ENCODE results near the gene ANKRD12. TPM values are rescaled to one million over a fixed set of nuclear protein-coding genes. Genes with fewer than 3 reads are reported as not detected.

ANKRD12 gene
- total RNA-seq, 3 donors from 2014 or later = 46.8 to 108 (median 63.6) TPM

- ATAC-seq (no peak), DNase-seq (no peak)
- no peak for TF ChIP-seq CTCF (IDR thresholded peaks at IDR 0.05)
- Histone ChIP-seq H3K4me1 (ENCODE audit: low read depth) (peaks cover 60% of the 10 kb centered on the region), H3K9me3 (no peaks in the 10 kb centered on the region), H3K4me3 (no peak overlapping the region), H3K36me3 (ENCODE audit: low read depth) (no peaks in the 10 kb centered on the region)
- intact Hi-C loops (cut with DNase I, micrococcal nuclease) = no loop called here
These were observed 32.2 kb upstream of the ANKRD12 start for GRCh38 chr18:9104244-9104901.

GRCh38 chr18:9105420-9105819 is 31.2 kb upstream of the ANKRD12 start:
- no peak overlapping the region for H3K4me3 ChIP-seq
- no peaks in the 10 kb centered on the region for H3K36me3 ChIP-seq (ENCODE audit: low read depth)
- peaks cover 71% of the 10 kb centered on the region for H3K4me1 ChIP-seq (ENCODE audit: low read depth)

GRCh38 chr18:9106094-9106493 is 30.5 kb upstream of the ANKRD12 start:
- ATAC-seq (no peak), DNase-seq (no peak)
- intact Hi-C loops (cut with DNase I, micrococcal nuclease) = no loop called here
- Histone ChIP-seq H3K4me1 (ENCODE audit: low read depth) (peaks cover 77% of the 10 kb centered on the region), H3K4me3 (no peak overlapping the region), H3K36me3 (ENCODE audit: low read depth) (no peaks in the 10 kb centered on the region), H3K9me3 (no peaks in the 10 kb centered on the region)
- TF ChIP-seq CTCF (IDR thresholded peaks at IDR 0.05) = no peak

More at GRCh38 chr18:9105420-9105819, 31.2 kb upstream of the ANKRD12 start:
- intact Hi-C loops (cut with DNase I, micrococcal nuclease) = no loop called here
- ATAC-seq (no peak), DNase-seq (no peak)
- no peaks in the 10 kb centered on the region for H3K9me3 ChIP-seq
- no peak for TF ChIP-seq CTCF (IDR thresholded peaks at IDR 0.05)

- TF ChIP-seq CTCF (IDR thresholded peaks at IDR 0.05) = no peak
- peaks cover 71% of the 10 kb centered on the region for H3K4me1 ChIP-seq (ENCODE audit: low read depth)
- intact Hi-C loops (cut with DNase I, micrococcal nuclease) = no loop called here
- H3K36me3 ChIP-seq (ENCODE audit: low read depth) = no peaks in the 10 kb centered on the region
- no peak overlapping the region for H3K4me3 ChIP-seq
- no peaks in the 10 kb centered on the region for H3K9me3 ChIP-seq
- ATAC-seq = no peak
- no peak for DNase-seq
These were observed 29.6 kb upstream of the ANKRD12 start for GRCh38 chr18:9106800-9107584.

- peaks cover 74% of the 10 kb centered on the region for H3K4me1 ChIP-seq (ENCODE audit: low read depth)
- no peaks in the 10 kb centered on the region for H3K9me3 ChIP-seq
- DNase-seq (no peak), ATAC-seq (no peak)
- intact Hi-C loops (cut with DNase I, micrococcal nuclease) = no loop called here
- no peak for TF ChIP-seq CTCF (IDR thresholded peaks at IDR 0.05)
- H3K36me3 ChIP-seq (ENCODE audit: low read depth) = no peaks in the 10 kb centered on the region
- no peak overlapping the region for H3K4me3 ChIP-seq
These were observed 27.7 kb upstream of the ANKRD12 start for GRCh38 chr18:9108911-9109310.

Measured in mucosa of descending colon (tissue), 3 donors.